Measurements from ENCODE around the gene CD9.
"Not testable (repeated sequence)": the region's sequence is repeated elsewhere in the genome, so short reads cannot be mapped to it uniquely, and the experiment has no call there.

The CD9 gene, protein sequence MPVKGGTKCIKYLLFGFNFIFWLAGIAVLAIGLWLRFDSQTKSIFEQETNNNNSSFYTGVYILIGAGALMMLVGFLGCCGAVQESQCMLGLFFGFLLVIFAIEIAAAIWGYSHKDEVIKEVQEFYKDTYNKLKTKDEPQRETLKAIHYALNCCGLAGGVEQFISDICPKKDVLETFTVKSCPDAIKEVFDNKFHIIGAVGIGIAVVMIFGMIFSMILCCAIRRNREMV

DNA sequence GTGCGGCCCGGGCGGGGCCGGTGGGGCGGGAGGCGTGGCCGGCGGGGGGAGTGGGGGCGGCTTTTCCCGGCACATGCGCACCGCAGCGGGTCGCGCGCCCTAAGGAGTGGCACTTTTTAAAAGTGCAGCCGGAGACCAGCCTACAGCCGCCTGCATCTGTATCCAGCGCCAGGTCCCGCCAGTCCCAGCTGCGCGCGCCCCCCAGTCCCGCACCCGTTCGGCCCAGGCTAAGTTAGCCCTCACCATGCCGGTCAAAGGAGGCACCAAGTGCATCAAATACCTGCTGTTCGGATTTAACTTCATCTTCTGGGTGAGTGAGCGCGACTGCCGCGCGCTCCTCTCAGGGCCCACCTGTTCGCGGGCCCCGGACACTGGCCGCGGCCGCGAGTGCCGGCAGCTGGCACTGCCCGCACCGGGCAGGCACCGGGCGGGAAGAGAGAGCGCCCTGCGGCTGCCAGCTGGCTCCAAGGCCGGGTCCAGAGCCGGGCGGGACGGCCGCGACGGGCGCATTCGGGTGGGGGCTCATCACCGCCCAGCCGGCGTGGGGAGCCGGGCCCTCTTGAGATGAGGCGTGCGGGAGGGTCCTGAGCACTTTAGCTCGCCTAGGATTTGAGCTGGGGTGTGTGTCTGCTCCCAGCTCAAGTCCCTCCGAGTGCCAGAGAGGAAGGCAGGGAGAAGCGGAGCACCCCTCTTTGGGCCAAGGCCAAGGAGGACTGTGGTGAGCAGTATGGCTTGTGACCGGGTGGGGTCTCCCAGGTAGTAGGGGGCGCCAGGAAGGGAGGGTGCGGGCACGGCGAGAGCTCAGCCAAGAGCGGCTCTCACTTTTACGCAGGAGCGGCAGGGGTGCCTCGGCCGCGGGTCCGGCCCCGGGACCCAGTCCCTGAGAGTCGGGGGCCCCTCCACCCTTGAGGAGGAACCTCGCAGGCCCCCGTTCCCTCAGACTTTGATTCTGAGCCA is at the start of gene CD9:
Gene CD9, plus strand, starts transcription at position 145 of the 957 bp plus-strand sequence. Its CDS starts 100 bp downstream, at position 245.
- DNase-seq, result no peak

GRCh38 chr12:6154730-6155459 is 45.3 kb upstream of the CD9 start:
- DNase-seq, result no peak

- DNase-seq, result no peak
Measured at GRCh38 chr12:6157482-6157881, 42.7 kb upstream of the CD9 start.

DNA sequence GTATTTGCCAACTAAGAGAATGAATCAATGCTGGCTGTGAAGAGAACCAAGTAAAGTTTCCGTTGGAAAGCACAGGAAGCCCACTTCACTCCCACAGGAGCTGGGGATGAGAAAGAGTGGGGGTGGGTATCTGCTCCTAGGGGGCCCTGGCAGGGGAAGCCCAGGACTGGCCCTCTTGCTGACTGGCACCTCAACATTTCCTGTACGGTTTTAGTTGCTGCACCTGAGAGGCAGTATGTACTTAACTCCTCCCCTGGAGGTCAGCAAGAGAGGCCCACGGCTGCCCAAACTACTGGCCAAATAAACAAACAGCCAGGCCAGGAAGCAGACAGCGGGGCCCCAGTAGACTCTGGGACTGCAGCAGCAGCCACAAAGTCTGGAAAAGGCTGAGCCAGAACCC is 41.9 kb upstream of the CD9 start:
- DNase-seq, result no peak

- DNase-seq, result no peak
Measured at GRCh38 chr12:6158749-6159148, 41.5 kb upstream of the CD9 start.

DNA sequence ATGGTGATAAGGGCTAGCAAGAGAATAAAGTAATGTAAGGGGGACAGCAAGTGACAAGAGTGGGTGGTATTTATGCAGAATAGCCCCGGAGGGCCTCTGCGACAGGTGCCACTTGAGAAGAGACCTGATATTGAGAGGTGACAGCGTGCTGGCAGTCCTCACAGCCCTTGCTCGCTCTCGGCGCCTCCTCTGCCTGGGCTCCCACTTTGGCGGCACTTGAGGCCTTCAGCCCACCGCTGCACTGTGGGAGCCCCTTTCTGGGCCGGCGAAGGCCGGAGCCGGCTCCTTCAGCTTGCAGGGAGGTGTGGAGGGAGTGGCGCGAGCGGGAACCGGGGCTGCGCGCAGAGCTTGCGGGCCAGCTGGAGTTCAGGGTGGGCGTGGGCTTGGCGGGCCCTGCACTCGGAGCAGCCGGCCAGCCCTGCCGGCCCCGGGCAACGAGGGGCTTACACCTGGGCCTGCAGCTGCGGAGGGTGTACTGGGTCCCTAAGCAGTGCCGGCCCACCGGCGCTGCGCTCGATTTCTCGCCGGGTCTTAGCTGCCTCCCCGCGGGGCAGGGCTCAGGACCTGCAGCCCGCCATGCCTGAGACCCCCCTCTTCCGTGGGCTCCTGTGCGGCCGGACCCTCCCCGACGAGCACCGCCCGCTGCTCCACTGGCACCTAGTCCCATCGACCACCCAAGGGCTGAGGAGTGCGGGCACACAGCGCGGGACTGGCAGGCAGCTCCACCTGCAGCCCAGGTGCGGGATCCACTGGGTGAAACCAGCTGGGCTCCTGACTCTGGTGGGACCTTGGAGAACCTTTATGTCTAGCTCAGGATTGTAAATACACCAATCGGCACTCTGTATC is 40.8 kb upstream of the CD9 start:
- not testable (repeated sequence) for DNase-seq

- DNase-seq, result not testable (repeated sequence)
Measured at GRCh38 chr12:6160049-6160649, 40.1 kb upstream of the CD9 start.

- no peak for DNase-seq
Measured at GRCh38 chr12:6161124-6161882, 38.9 kb upstream of the CD9 start.

GRCh38 chr12:6163416-6164060 is 36.7 kb upstream of the CD9 start:
- DNase-seq, result no peak

GRCh38 chr12:6165395-6165794 is 34.8 kb upstream of the CD9 start:
- no peak for DNase-seq

- DNase-seq, result no peak
Measured at GRCh38 chr12:6166808-6167207, 33.4 kb upstream of the CD9 start.

GRCh38 chr12:6167327-6168280 is 32.6 kb upstream of the CD9 start:
- DNase-seq, result no peak

DNA sequence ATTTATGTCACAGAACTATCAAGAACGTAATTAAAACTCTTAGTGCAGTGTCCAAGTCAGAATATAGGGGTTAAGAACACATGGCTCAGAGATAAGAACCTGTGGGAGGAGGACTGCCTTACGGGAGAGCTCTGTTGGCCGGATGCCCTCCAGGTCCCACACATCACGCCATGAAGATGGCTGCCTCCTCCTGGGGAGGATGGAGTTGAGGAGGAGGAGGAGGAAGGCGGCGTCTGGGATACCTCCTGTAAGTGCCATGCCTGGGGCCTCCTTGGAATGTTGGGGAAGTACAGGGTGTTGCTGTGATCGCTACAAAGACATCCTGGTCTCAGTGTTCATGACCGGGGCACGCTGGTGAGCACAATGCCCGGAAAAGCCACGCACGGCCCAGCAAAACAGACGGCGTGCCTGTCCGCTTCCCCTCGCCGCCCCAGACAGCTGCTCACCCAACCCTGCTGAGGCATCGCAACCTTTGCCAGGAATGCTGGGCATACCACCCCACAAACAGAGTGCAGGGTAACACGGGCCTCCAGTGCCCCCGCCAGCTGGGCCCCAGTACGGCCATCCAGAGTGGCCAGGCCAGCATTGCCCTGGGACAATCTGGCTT is 28.7 kb upstream of the CD9 start:
- DNase-seq, result no peak

GRCh38 chr12:6172086-6172485 is 28.1 kb upstream of the CD9 start:
- DNase-seq, result no peak

DNA sequence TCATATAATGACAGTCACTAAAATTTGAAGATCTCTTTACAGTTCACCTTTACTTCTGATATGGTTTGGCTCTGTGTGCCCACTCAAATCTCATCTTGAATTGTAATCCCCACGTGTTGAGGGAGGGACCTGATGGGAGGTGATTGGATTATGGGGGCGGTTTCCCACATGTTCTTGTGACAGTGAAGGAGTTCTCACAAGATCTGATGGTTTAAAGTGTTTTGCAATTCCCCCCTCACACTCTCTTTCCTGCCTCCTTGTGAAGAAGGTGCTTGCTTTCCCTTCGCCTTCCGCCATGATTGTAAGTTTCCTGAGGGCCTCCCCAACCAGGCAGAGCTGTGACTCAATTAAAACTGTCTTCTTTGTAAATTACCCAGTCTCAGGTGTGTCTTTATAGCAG is 27.3 kb upstream of the CD9 start:
- no peak for DNase-seq

- DNase-seq, result no peak
Measured at GRCh38 chr12:6177642-6178358, 22.4 kb upstream of the CD9 start.

DNA sequence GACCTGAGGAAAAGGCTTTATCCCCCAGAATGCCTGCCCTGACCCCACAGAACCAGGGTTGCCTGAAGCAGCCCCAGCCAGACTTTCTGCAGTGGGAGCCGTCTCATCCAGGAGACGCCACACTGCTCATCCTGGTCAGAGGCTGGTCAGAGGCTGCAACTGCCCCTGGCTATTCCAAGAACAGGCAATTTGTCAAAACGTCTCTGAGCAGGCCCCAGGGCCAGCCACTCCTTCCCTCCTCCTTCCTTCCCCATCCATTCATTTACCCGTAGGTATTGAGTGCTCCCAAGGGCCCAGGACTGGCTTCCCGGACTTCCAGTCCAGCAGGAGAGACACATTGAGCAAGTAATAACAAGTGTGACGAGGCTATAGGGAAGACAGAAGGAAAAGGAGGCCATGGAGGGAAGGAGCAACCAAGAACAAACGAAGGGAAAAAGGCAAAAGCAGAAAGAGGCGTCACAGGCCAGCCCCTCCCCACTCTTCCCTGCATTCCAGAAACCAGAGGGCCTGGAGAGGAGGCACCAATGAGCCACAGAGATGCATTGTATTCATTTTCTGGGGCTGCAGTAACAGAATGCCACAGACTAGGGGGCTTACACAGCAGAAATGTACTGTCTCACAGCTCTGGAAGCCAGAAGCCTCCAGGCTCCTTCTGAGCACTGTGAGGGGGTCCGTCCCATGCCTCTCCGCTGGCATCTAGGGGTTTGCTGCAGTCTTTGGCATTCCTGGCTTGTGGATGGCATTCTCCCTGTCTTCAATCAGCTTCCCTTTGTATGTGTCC is 21.0 kb upstream of the CD9 start:
- no peak for DNase-seq
